ENCODE measurements around the gene ETV1.

ETV1 gene

DNA sequence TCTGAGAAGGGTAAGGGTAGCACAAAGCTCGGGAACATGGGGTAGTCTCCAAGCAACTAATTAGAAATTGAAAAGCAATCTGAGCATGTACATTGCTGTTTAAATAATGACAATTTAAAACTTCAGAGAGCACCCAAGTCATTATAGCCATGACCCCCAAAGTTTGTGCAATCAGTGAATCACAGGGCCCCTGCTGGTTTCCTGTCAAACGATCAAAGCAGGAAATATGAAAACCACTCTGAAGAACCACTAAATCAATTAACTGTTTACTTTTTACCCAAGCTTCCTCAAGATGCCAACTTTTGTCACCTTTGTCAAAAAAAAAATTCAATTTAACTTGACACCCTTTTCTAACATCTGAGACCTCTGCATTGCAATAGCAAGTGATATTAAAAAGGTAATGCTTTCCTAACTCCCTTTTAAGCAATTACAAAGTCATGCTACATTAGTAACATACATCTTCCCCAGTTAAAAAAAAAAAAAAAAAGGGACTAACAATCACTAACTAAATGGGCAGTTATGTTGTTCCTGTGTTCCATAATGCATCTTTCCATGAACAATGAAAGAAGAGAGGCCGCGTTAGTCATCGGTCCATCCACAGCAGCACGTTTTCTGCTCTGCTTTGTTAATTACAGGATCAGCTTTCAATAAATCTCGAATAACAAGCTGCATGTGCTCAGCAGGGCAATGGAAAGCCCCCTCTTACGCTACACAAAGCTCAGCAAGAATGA lies 80.6 kb downstream of the ETV1 start:
- no peaks in the 10 kb centered on the region for H3K36me3 ChIP-seq (ENCODE audit: insufficient read depth, low read length)

GRCh38 chr7:13907831-13908230 lies 81.6 kb downstream of the ETV1 start:
- H3K27me3 ChIP-seq (ENCODE audit: insufficient read depth, low read length): no peaks in the 10 kb centered on the region
- H3K9me3 ChIP-seq (ENCODE audit: low read length): no peaks in the 10 kb centered on the region
- H3K4me3 ChIP-seq (ENCODE audit: low read length): no peak overlapping the region
- H3K36me3 ChIP-seq (ENCODE audit: insufficient read depth, low read length): no peaks in the 10 kb centered on the region
- no peak overlapping the region for H2AFZ ChIP-seq (ENCODE audit: low read depth, low read length)
- H3K4me1 ChIP-seq (ENCODE audit: insufficient read depth, low read length): peaks cover 9% of the 10 kb centered on the region

More for the DNA sequence above, 80.6 kb downstream of the ETV1 start:
- H3K9me3 ChIP-seq (ENCODE audit: low read length): no peaks in the 10 kb centered on the region
- H3K27me3 ChIP-seq (ENCODE audit: insufficient read depth, low read length): no peaks in the 10 kb centered on the region
- peaks cover 9% of the 10 kb centered on the region for H3K4me1 ChIP-seq (ENCODE audit: insufficient read depth, low read length)
- H3K4me3 ChIP-seq (ENCODE audit: low read length): no peak overlapping the region
- no peak overlapping the region for H2AFZ ChIP-seq (ENCODE audit: low read depth, low read length)

- Histone ChIP-seq H3K4me1 (ENCODE audit: insufficient read depth, low read length) (peaks cover 9% of the 10 kb centered on the region), H3K9me3 (ENCODE audit: low read length) (no peaks in the 10 kb centered on the region), H2AFZ (ENCODE audit: low read depth, low read length) (no peak overlapping the region), H3K4me3 (ENCODE audit: low read length) (no peak overlapping the region), H3K27me3 (ENCODE audit: insufficient read depth, low read length) (no peaks in the 10 kb centered on the region), H3K36me3 (ENCODE audit: insufficient read depth, low read length) (no peaks in the 10 kb centered on the region)
These were observed 84.8 kb downstream of the ETV1 start for GRCh38 chr7:13904689-13905088.

DNA sequence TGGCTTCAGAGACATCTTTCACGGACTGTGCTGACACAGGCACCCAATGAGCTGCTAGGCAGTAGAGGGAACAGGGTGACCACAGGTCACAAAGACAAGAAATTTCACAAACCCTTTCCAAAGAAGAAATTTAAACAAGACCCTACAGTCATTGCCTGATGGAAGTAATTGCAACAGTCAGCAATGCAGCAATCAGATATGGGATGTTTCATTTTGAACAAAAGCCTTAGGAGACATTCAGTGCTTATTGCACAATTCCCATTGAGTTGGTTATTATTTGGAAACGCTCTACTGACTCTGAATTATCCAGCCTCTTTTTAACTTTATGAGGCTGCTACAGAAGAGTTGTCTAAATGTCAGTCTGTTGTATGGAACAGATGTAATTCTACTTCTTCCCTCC lies 85.5 kb downstream of the ETV1 start:
- Histone ChIP-seq H3K4me3 (ENCODE audit: low read length) (no peak overlapping the region), H3K9me3 (ENCODE audit: low read length) (no peaks in the 10 kb centered on the region), H3K27me3 (ENCODE audit: insufficient read depth, low read length) (no peaks in the 10 kb centered on the region), H3K4me1 (ENCODE audit: insufficient read depth, low read length) (peaks cover 5% of the 10 kb centered on the region), H2AFZ (ENCODE audit: low read depth, low read length) (no peak overlapping the region), H3K36me3 (ENCODE audit: insufficient read depth, low read length) (no peaks in the 10 kb centered on the region)

DNA sequence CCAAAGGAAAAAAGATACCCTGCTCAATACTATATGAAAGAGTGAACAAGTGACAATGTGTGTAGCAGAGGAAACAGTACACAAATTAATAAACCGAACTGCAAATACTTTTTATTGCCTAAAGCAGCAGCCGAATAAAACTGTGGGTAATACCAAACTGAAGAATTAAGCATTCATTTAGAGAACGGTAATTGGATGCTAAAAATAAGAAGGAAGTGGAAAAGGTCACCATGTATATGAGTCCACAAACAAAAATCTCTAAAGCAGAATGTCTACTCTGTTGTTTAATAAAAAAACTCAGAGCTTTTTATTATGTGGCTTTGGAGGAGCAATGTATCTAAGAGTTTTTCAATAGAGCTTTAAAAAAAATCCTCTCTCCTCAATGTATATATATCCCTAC lies 87.9 kb downstream of the ETV1 start:
- no peak overlapping the region for H2AFZ ChIP-seq (ENCODE audit: low read depth, low read length)
- no peaks in the 10 kb centered on the region for H3K36me3 ChIP-seq (ENCODE audit: insufficient read depth, low read length)

GRCh38 chr7:13898957-13899670 lies 90.4 kb downstream of the ETV1 start:
- Histone ChIP-seq H3K9me3 (ENCODE audit: low read length) (no peaks in the 10 kb centered on the region), H3K4me1 (ENCODE audit: insufficient read depth, low read length) (no peaks in the 10 kb centered on the region), H2AFZ (ENCODE audit: low read depth, low read length) (no peak overlapping the region), H3K27me3 (ENCODE audit: insufficient read depth, low read length) (no peaks in the 10 kb centered on the region), H3K36me3 (ENCODE audit: insufficient read depth, low read length) (no peaks in the 10 kb centered on the region), H3K4me3 (ENCODE audit: low read length) (no peak overlapping the region)

More for the DNA sequence above, 87.9 kb downstream of the ETV1 start:
- H3K4me3 ChIP-seq (ENCODE audit: low read length): no peak overlapping the region
- H3K27me3 ChIP-seq (ENCODE audit: insufficient read depth, low read length): no peaks in the 10 kb centered on the region
- no peaks in the 10 kb centered on the region for H3K4me1 ChIP-seq (ENCODE audit: insufficient read depth, low read length)
- no peaks in the 10 kb centered on the region for H3K9me3 ChIP-seq (ENCODE audit: low read length)

- H3K36me3 ChIP-seq (ENCODE audit: insufficient read depth, low read length): no peaks in the 10 kb centered on the region
- no peaks in the 10 kb centered on the region for H3K9me3 ChIP-seq (ENCODE audit: low read length)
- H2AFZ ChIP-seq (ENCODE audit: low read depth, low read length): no peak overlapping the region
- no peak overlapping the region for H3K4me3 ChIP-seq (ENCODE audit: low read length)
- H3K4me1 ChIP-seq (ENCODE audit: insufficient read depth, low read length): no peaks in the 10 kb centered on the region
- no peaks in the 10 kb centered on the region for H3K27me3 ChIP-seq (ENCODE audit: insufficient read depth, low read length)
These were observed 91.6 kb downstream of the ETV1 start for GRCh38 chr7:13897819-13898218.

DNA sequence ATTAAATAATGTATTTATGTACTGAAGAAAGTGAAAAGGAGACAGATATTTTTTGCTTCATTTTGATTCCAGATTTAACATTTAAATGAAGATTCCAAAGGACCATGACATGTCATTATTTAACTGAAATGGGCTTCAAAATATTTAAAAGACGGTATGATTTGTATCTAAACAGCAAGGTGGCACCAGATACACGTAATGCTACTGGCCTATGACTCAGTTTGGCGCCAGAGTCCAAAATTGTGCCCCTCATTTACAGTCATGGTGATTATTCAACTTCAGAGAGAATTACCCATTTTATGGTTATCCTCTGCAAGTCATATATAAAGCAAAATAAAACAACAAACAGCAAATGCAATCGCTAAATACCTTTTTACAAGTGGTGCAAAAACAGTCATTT lies 94.5 kb downstream of the ETV1 start:
- Histone ChIP-seq H3K27me3 (ENCODE audit: insufficient read depth, low read length) (no peaks in the 10 kb centered on the region), H3K4me1 (ENCODE audit: insufficient read depth, low read length) (no peaks in the 10 kb centered on the region), H3K36me3 (ENCODE audit: insufficient read depth, low read length) (no peaks in the 10 kb centered on the region), H3K4me3 (ENCODE audit: low read length) (no peak overlapping the region), H3K9me3 (ENCODE audit: low read length) (no peaks in the 10 kb centered on the region), H2AFZ (ENCODE audit: low read depth, low read length) (no peak overlapping the region)

DNA sequence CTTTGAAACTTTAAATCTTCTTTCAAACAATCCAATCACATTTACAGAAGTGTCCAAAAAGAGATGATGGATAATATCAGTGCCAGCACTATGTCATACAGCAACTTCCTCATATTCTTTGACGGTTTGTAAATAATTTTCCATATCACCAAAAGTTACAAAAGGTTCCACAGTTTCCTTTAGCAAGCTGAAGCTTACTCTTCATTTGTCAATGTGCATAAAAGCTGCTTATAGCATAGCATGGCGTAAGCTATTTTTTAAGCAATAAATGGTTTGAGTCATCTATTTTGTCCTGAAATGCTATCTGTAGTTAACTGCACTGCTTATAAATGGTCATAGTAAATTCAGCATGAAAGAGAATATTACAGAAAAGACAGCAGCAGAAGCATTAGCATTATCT lies 95.1 kb downstream of the ETV1 start:
- Histone ChIP-seq H3K36me3 (ENCODE audit: insufficient read depth, low read length) (no peaks in the 10 kb centered on the region), H3K4me3 (ENCODE audit: low read length) (no peak overlapping the region), H3K9me3 (ENCODE audit: low read length) (no peaks in the 10 kb centered on the region), H2AFZ (ENCODE audit: low read depth, low read length) (no peak overlapping the region), H3K4me1 (ENCODE audit: insufficient read depth, low read length) (no peaks in the 10 kb centered on the region), H3K27me3 (ENCODE audit: insufficient read depth, low read length) (no peaks in the 10 kb centered on the region)

GRCh38 chr7:13890793-13891192 lies 98.7 kb downstream of the ETV1 start:
- Histone ChIP-seq H3K4me1 (ENCODE audit: insufficient read depth, low read length) (no peaks in the 10 kb centered on the region), H3K27me3 (ENCODE audit: insufficient read depth, low read length) (no peaks in the 10 kb centered on the region), H3K9me3 (ENCODE audit: low read length) (no peaks in the 10 kb centered on the region), H2AFZ (ENCODE audit: low read depth, low read length) (no peak overlapping the region), H3K36me3 (ENCODE audit: insufficient read depth, low read length) (no peaks in the 10 kb centered on the region), H3K4me3 (ENCODE audit: low read length) (no peak overlapping the region)

GRCh38 chr7:13886356-13886755 lies 103.1 kb downstream of the ETV1 start:
- H2AFZ ChIP-seq (ENCODE audit: low read depth, low read length): no peak overlapping the region
- no peaks in the 10 kb centered on the region for H3K4me1 ChIP-seq (ENCODE audit: insufficient read depth, low read length)
- H3K4me3 ChIP-seq (ENCODE audit: low read length): no peak overlapping the region
- H3K36me3 ChIP-seq (ENCODE audit: insufficient read depth, low read length): no peaks in the 10 kb centered on the region
- H3K27me3 ChIP-seq (ENCODE audit: insufficient read depth, low read length): no peaks in the 10 kb centered on the region
- no peaks in the 10 kb centered on the region for H3K9me3 ChIP-seq (ENCODE audit: low read length)

DNA sequence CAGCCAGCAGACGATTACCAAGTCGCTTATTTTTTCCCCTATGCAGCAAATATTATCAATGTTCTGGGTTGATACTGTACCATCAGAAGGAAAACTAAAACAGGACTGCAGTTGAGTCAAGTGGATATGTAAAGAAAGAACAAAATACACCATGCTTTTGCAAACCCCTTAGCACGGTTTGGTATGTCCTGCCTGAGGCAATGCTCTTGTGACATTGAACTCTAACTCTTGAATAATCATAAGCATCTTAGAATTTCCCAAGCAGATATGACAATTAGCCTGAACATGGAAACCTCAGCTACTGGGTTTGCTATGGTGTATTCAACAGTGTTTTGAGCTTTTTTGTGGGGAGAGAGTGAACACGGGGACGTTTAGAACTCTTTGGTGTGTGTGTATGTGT lies 107.4 kb downstream of the ETV1 start:
- H2AFZ ChIP-seq (ENCODE audit: low read depth, low read length): no peak overlapping the region
- H3K9me3 ChIP-seq (ENCODE audit: low read length): no peaks in the 10 kb centered on the region
- no peaks in the 10 kb centered on the region for H3K27me3 ChIP-seq (ENCODE audit: insufficient read depth, low read length)
- H3K36me3 ChIP-seq (ENCODE audit: insufficient read depth, low read length): no peaks in the 10 kb centered on the region
- no peak overlapping the region for H3K4me3 ChIP-seq (ENCODE audit: low read length)
- H3K4me1 ChIP-seq (ENCODE audit: insufficient read depth, low read length): no peaks in the 10 kb centered on the region

GRCh38 chr7:13880789-13881188 lies 108.7 kb downstream of the ETV1 start:
- Histone ChIP-seq H3K27me3 (ENCODE audit: insufficient read depth, low read length) (no peaks in the 10 kb centered on the region), H2AFZ (ENCODE audit: low read depth, low read length) (no peak overlapping the region), H3K36me3 (ENCODE audit: insufficient read depth, low read length) (no peaks in the 10 kb centered on the region), H3K4me1 (ENCODE audit: insufficient read depth, low read length) (no peaks in the 10 kb centered on the region), H3K4me3 (ENCODE audit: low read length) (no peak overlapping the region), H3K9me3 (ENCODE audit: low read length) (no peaks in the 10 kb centered on the region)

Measured in neuron (in vitro differentiated cells).